SK-N-MC (cell line): ENCODE results near the gene RMI2.

ENCODE experiments used
- EZH2 ChIP-seq: fragments of 200-600 bp; sonication (generic); IDR thresholded peaks from one replicate; pipeline ENCODE4 v1.6.1; 2017; ENCODE audit warnings: antibody characterized with exemption
- FOXP2 ChIP-seq: optimal IDR thresholded peaks from 2 replicates; pipeline ENCODE3; 2011; ENCODE audit warnings: mild to moderate bottlenecking, moderate library complexity; ENCODE audit not compliant: insufficient read depth; ENCODE audit errors: extremely low read length, control extremely low read depth
- POLR2AphosphoS5 ChIP-seq: IDR thresholded peaks from 2 replicates; pipeline ENCODE4 v1.6.1; 2012; ENCODE audit warnings: mild to moderate bottlenecking, low read depth, low read length, borderline replicate concordance

DNA sequence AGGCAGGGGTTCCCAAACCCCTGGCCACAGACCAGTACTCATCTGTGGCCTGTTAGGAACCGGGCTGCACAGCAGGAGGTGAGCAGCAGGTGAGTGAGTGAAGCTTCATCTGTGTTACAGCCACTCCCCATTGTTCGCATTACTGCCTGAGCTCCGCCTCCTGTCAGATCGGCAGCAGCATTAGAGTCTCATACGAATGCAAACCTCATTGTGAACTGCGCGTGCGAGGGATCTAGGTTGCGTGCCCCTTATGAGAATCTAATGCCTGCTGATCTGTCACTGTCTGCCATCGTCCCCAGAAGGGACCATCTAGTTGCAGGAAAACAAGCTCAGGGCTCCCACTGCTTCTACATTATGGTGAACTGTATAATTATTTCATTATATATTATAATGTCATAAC, 25.1 kb upstream of the RMI2 start:
- TF ChIP-seq POLR2AphosphoS5 (no peak), EZH2 (no peak), FOXP2 (no peak)
